Smooth muscle cell (in vitro differentiated cells): Measurements from ENCODE around the gene ARMC7. TPM values are rescaled to one million over a fixed set of nuclear protein-coding genes. Genes with fewer than 3 reads are reported as not detected.
A peak's percentile ranks its signal among the peaks of the same experiment; 100 is the strongest.

Experiments
- DNase-seq: peaks from one replicate; lab custom pipeline; 2025; ENCODE audit not compliant: unreplicated experiment; lab: John Stamatoyannopoulos, UW
- H2AFZ ChIP-seq: fragments of 200-600 bp; sonication (generic); 2 replicates; pipeline ENCODE4 v1.6.0; 2016; ENCODE audit warnings: antibody characterized with exemption, low read depth, mild to moderate bottlenecking
- H3F3A ChIP-seq: fragments of 200-600 bp; sonication (generic); 2 replicates; pipeline ENCODE4 v1.6.0; 2017; ENCODE audit warnings: antibody characterized with exemption, low read depth
- H3K27ac ChIP-seq: fragments of 200-600 bp; sonication (generic); 2 replicates; pipeline ENCODE4 v1.5.1; 2016; ENCODE audit warnings: low read depth, mild to moderate bottlenecking
- H3K27me3 ChIP-seq: fragments of 200-600 bp; sonication (generic); 2 replicates; pipeline ENCODE4 v1.6.1; 2016; ENCODE audit warnings: low read depth, mild to moderate bottlenecking
- H3K36me3 ChIP-seq: fragments of 200-600 bp; sonication (generic); 2 replicates; pipeline ENCODE4 v1.5.1; 2016; ENCODE audit warnings: low read depth
- H3K4me1 ChIP-seq: fragments of 200-600 bp; sonication (generic); 2 replicates; pipeline ENCODE4 v1.5.1; 2016; ENCODE audit warnings: low read depth
- H3K4me2 ChIP-seq: fragments of 200-600 bp; sonication (generic); 2 replicates; pipeline ENCODE4 v1.6.0; 2016; ENCODE audit warnings: mild to moderate bottlenecking
- H3K4me3 ChIP-seq: fragments of 200-600 bp; sonication (generic); 2 replicates; pipeline ENCODE4 v1.5.1; 2016; ENCODE audit warnings: mild to moderate bottlenecking
- H3K79me2 ChIP-seq: fragments of 200-600 bp; sonication (generic); 2 replicates; pipeline ENCODE4 v1.6.0; 2016; ENCODE audit warnings: low read depth, mild to moderate bottlenecking
- H3K9ac ChIP-seq: fragments of 200-600 bp; sonication (generic); 2 replicates; pipeline ENCODE4 v1.6.0; 2016; ENCODE audit warnings: low read depth
- H3K9me3 ChIP-seq: fragments of 200-600 bp; sonication (generic); replicated peaks from 2 replicates; pipeline ENCODE4 v1.5.1; 2016; ENCODE audit warnings: low read depth
- H4K20me1 ChIP-seq: fragments of 200-600 bp; sonication (generic); 2 replicates; pipeline ENCODE4 v1.6.0; 2016; ENCODE audit warnings: low read depth
- WGBS: methylation state at CpG from one replicate; pipeline ENCODE4 v1.1.7; 2016; ENCODE audit warnings: low lambda C conversion rate; 5-methylcytosine and 5-hydroxymethylcytosine counted together
- polyA plus RNA-seq: library from polyadenylated mRNA; unstranded; fragments of >200 nt; fragmentation: Nextera tagmentation; extraction: Ambion mirVana; gene quantifications from 2 replicates; pipeline ENCODE4 v1.2.1, GENCODE V29; 2016
- total RNA-seq: library from RNA; depleted of rRNA; stranded (reverse); fragments of >200 nt; gene quantifications from 2 replicates; pipeline ENCODE4 v1.2.3, GENCODE V29; 2014
- TF ChIP-seq, protein P1 (sequence below): fragments of 200-600 bp; sonication (generic); IDR thresholded peaks from 2 replicates; pipeline ENCODE4 v1.5.1; 2017; ENCODE audit warnings: borderline replicate concordance, mild to moderate bottlenecking, antibody characterized with exemption; ENCODE audit not compliant: insufficient read depth, poor library complexity, severe bottlenecking

ARMC7 gene
- total and polyA plus RNA-seq, 2 experiments from 2014 or later, result 1.8 to 6.8 TPM

- Histone ChIP-seq H3K4me2 (no peak overlapping the region), H3K4me1 (peaks cover 5% of the 10 kb centered on the region), H4K20me1 (peaks cover 12% of the 10 kb centered on the region), H3K4me3 (no peak overlapping the region), H3K36me3 (no peaks in the 10 kb centered on the region), H2AFZ (no peak overlapping the region), H3K27me3 (no peaks in the 10 kb centered on the region), H3K9ac (no peak overlapping the region), H3K79me2 (peaks cover 3% of the 10 kb centered on the region), H3F3A (peaks cover 3% of the 10 kb centered on the region), H3K9me3 (no peaks in the 10 kb centered on the region), H3K27ac (no peak overlapping the region)
- TF ChIP-seq, protein P1, sequence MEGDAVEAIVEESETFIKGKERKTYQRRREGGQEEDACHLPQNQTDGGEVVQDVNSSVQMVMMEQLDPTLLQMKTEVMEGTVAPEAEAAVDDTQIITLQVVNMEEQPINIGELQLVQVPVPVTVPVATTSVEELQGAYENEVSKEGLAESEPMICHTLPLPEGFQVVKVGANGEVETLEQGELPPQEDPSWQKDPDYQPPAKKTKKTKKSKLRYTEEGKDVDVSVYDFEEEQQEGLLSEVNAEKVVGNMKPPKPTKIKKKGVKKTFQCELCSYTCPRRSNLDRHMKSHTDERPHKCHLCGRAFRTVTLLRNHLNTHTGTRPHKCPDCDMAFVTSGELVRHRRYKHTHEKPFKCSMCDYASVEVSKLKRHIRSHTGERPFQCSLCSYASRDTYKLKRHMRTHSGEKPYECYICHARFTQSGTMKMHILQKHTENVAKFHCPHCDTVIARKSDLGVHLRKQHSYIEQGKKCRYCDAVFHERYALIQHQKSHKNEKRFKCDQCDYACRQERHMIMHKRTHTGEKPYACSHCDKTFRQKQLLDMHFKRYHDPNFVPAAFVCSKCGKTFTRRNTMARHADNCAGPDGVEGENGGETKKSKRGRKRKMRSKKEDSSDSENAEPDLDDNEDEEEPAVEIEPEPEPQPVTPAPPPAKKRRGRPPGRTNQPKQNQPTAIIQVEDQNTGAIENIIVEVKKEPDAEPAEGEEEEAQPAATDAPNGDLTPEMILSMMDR, result no peak
- no peak for DNase-seq
- WGBS, result 96% methylated on average over 33 of the region's 33 CpGs
Measured at GRCh38 chr17:75128694-75129505, 19.1 kb downstream of the ARMC7 start.

- DNase-seq, result no peak
- 99% methylated on average over 9 of the region's 9 CpGs for WGBS
Measured at GRCh38 chr17:75129576-75129975, 19.8 kb downstream of the ARMC7 start.

GRCh38 chr17:75130059-75130631 lies 20.4 kb downstream of the ARMC7 start:
- no peak overlapping the region for H3K9ac ChIP-seq
- no peaks in the 10 kb centered on the region for H3K9me3 ChIP-seq
- peaks cover 11% of the 10 kb centered on the region for H3F3A ChIP-seq
- WGBS, result 91% methylated on average over 24 of the region's 24 CpGs
- no peak overlapping the region for H3K27ac ChIP-seq
- no peaks in the 10 kb centered on the region for H3K36me3 ChIP-seq
- peaks cover 12% of the 10 kb centered on the region for H4K20me1 ChIP-seq
- no peak overlapping the region for H2AFZ ChIP-seq
- H3K27me3 ChIP-seq, result no peaks in the 10 kb centered on the region
- TF ChIP-seq, protein P1, result no peak
- peaks cover 5% of the 10 kb centered on the region for H3K4me1 ChIP-seq
- H3K79me2 ChIP-seq, result peaks cover 3% of the 10 kb centered on the region
- no peak for DNase-seq
- peak overlapping the region; percentile 99 for H3K4me2 ChIP-seq
- peak overlapping the region; percentile 91 for H3K4me3 ChIP-seq

More at GRCh38 chr17:75129576-75129975, 19.8 kb downstream of the ARMC7 start:
- Histone ChIP-seq H3K4me3 (no peak overlapping the region), H2AFZ (no peak overlapping the region), H3F3A (peaks cover 5% of the 10 kb centered on the region), H3K9ac (no peak overlapping the region), H3K27ac (no peak overlapping the region), H3K79me2 (peaks cover 3% of the 10 kb centered on the region), H3K4me2 (no peak overlapping the region), H3K27me3 (no peaks in the 10 kb centered on the region), H3K36me3 (no peaks in the 10 kb centered on the region), H3K4me1 (peaks cover 5% of the 10 kb centered on the region), H4K20me1 (peaks cover 12% of the 10 kb centered on the region), H3K9me3 (no peaks in the 10 kb centered on the region)
- TF ChIP-seq, protein P1, result no peak
